Glutamatergic neuron (in vitro differentiated cells): ENCODE measurements around the gene MVB12A. TPM values are rescaled to one million over a fixed set of nuclear protein-coding genes. Genes with fewer than 3 reads are reported as not detected.
A peak's percentile ranks its signal among the peaks of the same experiment; 100 is the strongest.

Source experiments
- DNase-seq: peaks from one replicate; pipeline ENCODE4 v3.0.0; 2022
- H3K27ac Mint-ChIP-seq: one replicate; pipeline ENCODE4 v1.8.0; 2020; ENCODE audit warnings: mild to moderate bottlenecking, mixed read lengths, inconsistent platforms; ENCODE audit not compliant: unreplicated experiment
- H3K27me3 Mint-ChIP-seq: one replicate; pipeline ENCODE4 v1.8.0; 2020; ENCODE audit warnings: mild to moderate bottlenecking, moderate library complexity, mixed read lengths, inconsistent platforms; ENCODE audit not compliant: unreplicated experiment
- H3K36me3 Mint-ChIP-seq: one replicate; pipeline ENCODE4 v1.8.0; 2020; ENCODE audit warnings: mild to moderate bottlenecking, mixed read lengths, inconsistent platforms; ENCODE audit not compliant: unreplicated experiment
- H3K4me1 Mint-ChIP-seq: one replicate; pipeline ENCODE4 v1.8.0; 2020; ENCODE audit warnings: mild to moderate bottlenecking, low read depth, mixed read lengths, inconsistent platforms; ENCODE audit not compliant: unreplicated experiment
- H3K4me3 Mint-ChIP-seq: one replicate; pipeline ENCODE4 v1.8.0; 2020; ENCODE audit warnings: mild to moderate bottlenecking, mixed read lengths, inconsistent platforms; ENCODE audit not compliant: unreplicated experiment
- H3K9me3 Mint-ChIP-seq: one replicate; pipeline ENCODE4 v1.8.0; 2020; ENCODE audit warnings: mild to moderate bottlenecking, moderate library complexity, mixed read lengths, inconsistent platforms; ENCODE audit not compliant: unreplicated experiment
- CTCF ChIP-seq: fragments of 200-600 bp; sonication (generic); IDR thresholded peaks from one replicate; pipeline ENCODE4 v1.5.0; 2021; ENCODE audit not compliant: partially characterized antibody, unreplicated experiment
- total RNA-seq: library from RNA; stranded (reverse); fragmentation: NEBNext Ultra II Directional; extraction: Animal tissue kit (Norgen Biotek cat#: 25700); gene quantifications from one replicate; pipeline ENCODE4 v1.2.1, GENCODE V29; 2021; ENCODE audit not compliant: unreplicated experiment

Gene MVB12A
- total RNA-seq, 1 donor from 2014 or later: 38.8 TPM

GRCh38 chr19:17419154-17419620, 660 bp upstream of the MVB12A start:
- Mint-ChIP-seq H3K9me3 (peaks cover 9% of the 10 kb centered on the region), H3K4me1 (peaks cover 11% of the 10 kb centered on the region), H3K36me3 (no peaks in the 10 kb centered on the region), H3K27ac (peak overlapping the region; percentile 89), H3K27me3 (peaks cover 10% of the 10 kb centered on the region), H3K4me3 (peak overlapping the region; percentile 90)
- DNase-seq: no peak
- TF ChIP-seq CTCF: no peak

- H3K27ac Mint-ChIP-seq: peak overlapping the region; percentile 52
- no peaks in the 10 kb centered on the region for H3K36me3 Mint-ChIP-seq
- TF ChIP-seq CTCF: no peak
- peak; percentile 37 for DNase-seq
- peaks cover 5% of the 10 kb centered on the region for H3K4me1 Mint-ChIP-seq
- H3K9me3 Mint-ChIP-seq: peaks cover 9% of the 10 kb centered on the region
- peak overlapping the region; percentile 92 for H3K4me3 Mint-ChIP-seq
- peaks cover 10% of the 10 kb centered on the region for H3K27me3 Mint-ChIP-seq
These were observed 653 bp downstream of the MVB12A start for GRCh38 chr19:17420475-17420924.

- H3K9me3 Mint-ChIP-seq: peaks cover 9% of the 10 kb centered on the region
- no peak for TF ChIP-seq CTCF
- no peak overlapping the region for H3K4me3 Mint-ChIP-seq
- H3K27ac Mint-ChIP-seq: no peak overlapping the region
- H3K4me1 Mint-ChIP-seq: peaks cover under 1% of the 10 kb centered on the region
- H3K27me3 Mint-ChIP-seq: peaks cover 6% of the 10 kb centered on the region
- DNase-seq: no peak
- no peaks in the 10 kb centered on the region for H3K36me3 Mint-ChIP-seq
These were observed 2.1 kb downstream of the MVB12A start for GRCh38 chr19:17421942-17422341.

GRCh38 chr19:17423429-17424208, 3.8 kb downstream of the MVB12A start:
- H3K9me3 Mint-ChIP-seq: peaks cover 9% of the 10 kb centered on the region
- H3K27me3 Mint-ChIP-seq: peaks cover 6% of the 10 kb centered on the region
- no peak overlapping the region for H3K4me3 Mint-ChIP-seq
- no peak overlapping the region for H3K27ac Mint-ChIP-seq
- no peak for DNase-seq
- no peak for TF ChIP-seq CTCF
- no peaks in the 10 kb centered on the region for H3K4me1 Mint-ChIP-seq
- H3K36me3 Mint-ChIP-seq: no peaks in the 10 kb centered on the region

- Mint-ChIP-seq H3K27me3 (peaks cover 6% of the 10 kb centered on the region), H3K4me1 (no peaks in the 10 kb centered on the region), H3K9me3 (peaks cover 3% of the 10 kb centered on the region), H3K36me3 (no peaks in the 10 kb centered on the region), H3K27ac (peak overlapping the region; percentile 12), H3K4me3 (peak overlapping the region; percentile 46)
- DNase-seq: peak; percentile 89
- peak; percentile 19 for TF ChIP-seq CTCF
These were observed 5.0 kb downstream of the MVB12A start for GRCh38 chr19:17424743-17425365.
